Upper lobe of right lung (tissue), 1 donor: ENCODE data around the gene VDR. TPM values are rescaled to one million over a fixed set of nuclear protein-coding genes. Genes with fewer than 3 reads are reported as not detected.
A peak's percentile ranks its signal among the peaks of the same experiment; 100 is the strongest.

Experiments
- ATAC-seq: fragments of 200-7000 bp; cut with Tn5 transposase; one replicate; pipeline ENCODE4 v1.9.1; 2020; ENCODE audit warnings: mild to moderate bottlenecking, moderate library complexity
- DNase-seq: peaks from one replicate; pipeline ENCODE4 v3.0.0-alpha.2; 2020
- H3K27ac ChIP-seq: fragments of 200-600 bp; one replicate; pipeline ENCODE4 v1.8.0; 2022
- H3K27me3 ChIP-seq: fragments of 200-600 bp; one replicate; pipeline ENCODE4 v1.8.0; 2022; ENCODE audit warnings: mild to moderate bottlenecking
- H3K36me3 ChIP-seq: fragments of 200-600 bp; one replicate; pipeline ENCODE4 v1.8.0; 2022
- H3K4me1 ChIP-seq: fragments of 200-600 bp; one replicate; pipeline ENCODE4 v1.8.0; 2022
- H3K4me3 ChIP-seq: fragments of 200-600 bp; one replicate; pipeline ENCODE4 v1.8.0; 2022; ENCODE audit warnings: mild to moderate bottlenecking
- H3K9me3 ChIP-seq: fragments of 200-600 bp; one replicate; pipeline ENCODE4 v1.8.0; 2022
- intact Hi-C: fragments of 100-400 bp; cut with DNase I; formaldehyde crosslinking; loops from one replicate; pipeline ENCODE4 v1.11.0; 2022
- total RNA-seq: library from RNA; stranded (reverse); fragmentation: NEBNext Ultra II Directional; extraction: Animal tissue kit (Norgen Biotek cat#: 25700); gene quantifications from one replicate; pipeline ENCODE4 v1.2.1, GENCODE V29; 2021
- TF ChIP-seq, protein P1 (sequence below): fragments of 200-600 bp; IDR thresholded peaks from one replicate; pipeline ENCODE4 v1.8.0; 2022; ENCODE audit warnings: antibody characterized with exemption
- donor health status: DM: no; HTN: yes; CAD: no; lungs with severe emphysema.

The VDR gene
- total RNA-seq, 1 donor from 2014 or later = 28.7 TPM

- H3K27me3 ChIP-seq = no peaks in the 10 kb centered on the region
- H3K27ac ChIP-seq = no peak overlapping the region
- H3K4me3 ChIP-seq = no peak overlapping the region
- intact Hi-C loops = loop anchor here (10.0 kb wide), 1 partner anchor 119 kb away; no protein-coding TSS in a partner anchor
- DNase-seq (no peak), ATAC-seq (no peak)
- H3K4me1 ChIP-seq = peaks cover 24% of the 10 kb centered on the region
- no peaks in the 10 kb centered on the region for H3K9me3 ChIP-seq
- TF ChIP-seq, protein P1, sequence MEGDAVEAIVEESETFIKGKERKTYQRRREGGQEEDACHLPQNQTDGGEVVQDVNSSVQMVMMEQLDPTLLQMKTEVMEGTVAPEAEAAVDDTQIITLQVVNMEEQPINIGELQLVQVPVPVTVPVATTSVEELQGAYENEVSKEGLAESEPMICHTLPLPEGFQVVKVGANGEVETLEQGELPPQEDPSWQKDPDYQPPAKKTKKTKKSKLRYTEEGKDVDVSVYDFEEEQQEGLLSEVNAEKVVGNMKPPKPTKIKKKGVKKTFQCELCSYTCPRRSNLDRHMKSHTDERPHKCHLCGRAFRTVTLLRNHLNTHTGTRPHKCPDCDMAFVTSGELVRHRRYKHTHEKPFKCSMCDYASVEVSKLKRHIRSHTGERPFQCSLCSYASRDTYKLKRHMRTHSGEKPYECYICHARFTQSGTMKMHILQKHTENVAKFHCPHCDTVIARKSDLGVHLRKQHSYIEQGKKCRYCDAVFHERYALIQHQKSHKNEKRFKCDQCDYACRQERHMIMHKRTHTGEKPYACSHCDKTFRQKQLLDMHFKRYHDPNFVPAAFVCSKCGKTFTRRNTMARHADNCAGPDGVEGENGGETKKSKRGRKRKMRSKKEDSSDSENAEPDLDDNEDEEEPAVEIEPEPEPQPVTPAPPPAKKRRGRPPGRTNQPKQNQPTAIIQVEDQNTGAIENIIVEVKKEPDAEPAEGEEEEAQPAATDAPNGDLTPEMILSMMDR = no peak
- H3K36me3 ChIP-seq = no peaks in the 10 kb centered on the region
These were observed 71.2 kb downstream of the VDR start for GRCh38 chr12:47833591-47834012.

DNA sequence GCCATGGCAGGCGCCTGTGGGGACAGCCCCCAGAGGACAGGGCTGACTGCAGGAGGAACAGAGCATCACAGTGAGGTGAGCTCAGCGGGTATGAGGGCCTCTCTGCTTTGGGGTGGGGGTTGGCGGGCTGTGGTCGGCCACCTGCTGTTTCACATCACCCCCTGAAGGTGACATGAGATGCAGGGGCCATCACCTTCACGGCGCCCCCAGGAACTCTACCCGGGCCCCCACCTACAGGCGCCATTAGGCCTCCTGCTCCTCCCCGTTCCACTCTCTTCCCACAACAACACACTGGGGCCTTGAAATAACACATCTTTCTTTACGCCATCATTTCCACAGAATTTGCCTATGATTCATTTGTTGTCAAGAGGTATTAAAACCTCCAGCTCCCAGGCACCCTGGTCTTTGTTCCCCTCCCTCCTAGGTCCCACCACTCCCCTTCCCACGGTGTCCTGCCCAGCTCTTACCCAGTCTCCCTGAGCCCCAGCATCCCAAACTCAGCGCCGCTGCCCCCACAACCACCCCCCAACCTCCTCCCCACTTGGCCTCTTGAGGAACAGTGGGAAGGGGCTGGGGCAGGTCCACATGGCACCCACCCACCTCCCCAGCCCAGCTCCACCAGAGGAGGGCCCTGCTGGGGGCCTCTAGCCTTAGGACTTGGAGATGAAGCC, 72.4 kb downstream of the VDR start:
- H3K9me3 ChIP-seq = no peaks in the 10 kb centered on the region
- H3K27ac ChIP-seq = no peak overlapping the region
- H3K4me1 ChIP-seq = peaks cover 33% of the 10 kb centered on the region
- intact Hi-C loops = loop anchor here (10.0 kb wide), 1 partner anchor 118 kb away; no protein-coding TSS in a partner anchor
- no peaks in the 10 kb centered on the region for H3K27me3 ChIP-seq
- TF ChIP-seq, protein P1 = no peak
- no peaks in the 10 kb centered on the region for H3K36me3 ChIP-seq
- ATAC-seq = no peak
- DNase-seq = no peak
- H3K4me3 ChIP-seq = no peak overlapping the region

- DNase-seq (no peak), ATAC-seq (no peak)
- Histone ChIP-seq H3K36me3 (no peaks in the 10 kb centered on the region), H3K4me1 (peaks cover 46% of the 10 kb centered on the region), H3K27ac (peak overlapping the region; percentile 97), H3K4me3 (no peak overlapping the region), H3K27me3 (no peaks in the 10 kb centered on the region), H3K9me3 (no peaks in the 10 kb centered on the region)
- TF ChIP-seq, protein P1 = no peak
- intact Hi-C loops = no loop called here
These were observed 75.2 kb downstream of the VDR start for GRCh38 chr12:47829584-47829983.

- H3K36me3 ChIP-seq = no peaks in the 10 kb centered on the region
- peak overlapping the region; percentile 16 for H3K4me3 ChIP-seq
- peak; percentile 90 for DNase-seq
- ATAC-seq = peak; percentile 84
- peaks cover 51% of the 10 kb centered on the region for H3K4me1 ChIP-seq
- no peaks in the 10 kb centered on the region for H3K27me3 ChIP-seq
- intact Hi-C loops = no loop called here
- TF ChIP-seq, protein P1 = no peak
- peak overlapping the region; percentile 97 for H3K27ac ChIP-seq
- H3K9me3 ChIP-seq = no peaks in the 10 kb centered on the region
These were observed 75.8 kb downstream of the VDR start for GRCh38 chr12:47828976-47829482.

GRCh38 chr12:47828008-47828975, 76.5 kb downstream of the VDR start:
- TF ChIP-seq, protein P1 = no peak
- DNase-seq = no peak
- no peak for ATAC-seq
- H3K9me3 ChIP-seq = no peaks in the 10 kb centered on the region
- H3K36me3 ChIP-seq = no peaks in the 10 kb centered on the region
- peaks cover 59% of the 10 kb centered on the region for H3K4me1 ChIP-seq
- peak overlapping the region; percentile 97 for H3K27ac ChIP-seq
- H3K27me3 ChIP-seq = no peaks in the 10 kb centered on the region
- no peak overlapping the region for H3K4me3 ChIP-seq
- intact Hi-C loops = no loop called here
